GM18502 (cell line): ENCODE data around the gene VPS13D.
"Not testable (repeated sequence)": the region's sequence is repeated elsewhere in the genome, so short reads cannot be mapped to it uniquely, and the experiment has no call there.

Experiments
- ATAC-seq: cut with Tn5 transposase; IDR thresholded peaks from one replicate; pipeline ENCODE4 v1.9.1; 2021; ENCODE audit warnings: mild to moderate bottlenecking; ENCODE audit not compliant: unreplicated experiment, poor library complexity

VPS13D gene

DNA sequence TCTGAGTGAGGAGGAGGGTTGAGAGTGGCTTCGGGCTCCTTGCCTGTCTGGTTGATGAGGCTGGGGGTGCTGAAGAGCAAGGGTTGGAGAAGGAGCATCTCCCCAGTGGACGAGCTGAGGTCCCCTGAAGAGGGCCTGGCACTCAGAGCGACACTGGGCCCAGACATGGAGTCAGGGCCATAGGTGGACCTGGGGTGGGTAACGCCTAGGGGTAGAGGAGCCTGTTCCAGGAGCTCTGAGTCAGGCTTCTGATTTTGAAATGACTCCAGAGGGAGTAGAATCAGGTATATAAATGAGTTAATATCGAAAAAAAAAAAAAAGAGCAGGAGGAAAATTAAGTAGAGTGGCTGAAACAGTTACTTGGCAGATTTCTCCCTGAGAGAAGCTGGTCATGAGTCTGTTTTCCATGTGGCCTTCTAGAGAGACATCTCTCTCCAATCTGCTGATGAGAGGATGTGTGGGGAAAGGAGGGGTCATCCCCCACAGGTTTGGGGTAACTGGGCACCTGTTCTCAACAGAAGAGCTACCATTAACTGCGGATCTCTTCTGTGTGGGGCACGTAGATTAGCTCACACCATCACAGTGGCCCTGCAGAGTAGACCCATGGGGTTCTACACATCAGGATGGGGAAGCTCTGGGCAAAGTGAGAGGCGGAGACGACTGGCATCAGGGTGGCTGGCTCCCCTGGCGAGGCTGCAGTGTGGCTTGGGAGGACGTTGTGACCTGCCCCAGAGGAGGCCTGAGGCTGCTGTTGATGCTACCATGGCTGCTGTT lies 272.7 kb downstream of the VPS13D start:
- ATAC-seq: no peak

DNA sequence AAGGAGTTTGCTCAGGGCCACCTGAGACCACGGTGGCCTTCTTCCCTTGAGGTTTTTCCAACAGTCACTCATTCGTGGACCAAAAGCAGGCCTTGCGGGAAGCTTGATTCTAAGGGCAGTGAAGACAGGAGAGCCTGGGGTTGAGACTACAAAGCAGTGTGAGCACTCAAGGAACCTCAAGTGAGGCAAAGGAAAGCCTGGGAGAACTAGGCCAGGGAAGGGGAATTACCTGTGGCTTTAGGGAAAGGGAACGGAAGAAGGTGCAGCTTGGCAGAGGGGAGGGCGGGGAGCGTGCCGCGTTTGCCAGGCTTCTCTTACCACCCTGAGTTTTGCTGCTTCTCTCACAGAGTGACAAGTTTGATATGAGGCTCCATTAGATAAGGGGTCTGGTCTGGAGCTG lies 273.9 kb downstream of the VPS13D start:
- ATAC-seq: no peak

DNA sequence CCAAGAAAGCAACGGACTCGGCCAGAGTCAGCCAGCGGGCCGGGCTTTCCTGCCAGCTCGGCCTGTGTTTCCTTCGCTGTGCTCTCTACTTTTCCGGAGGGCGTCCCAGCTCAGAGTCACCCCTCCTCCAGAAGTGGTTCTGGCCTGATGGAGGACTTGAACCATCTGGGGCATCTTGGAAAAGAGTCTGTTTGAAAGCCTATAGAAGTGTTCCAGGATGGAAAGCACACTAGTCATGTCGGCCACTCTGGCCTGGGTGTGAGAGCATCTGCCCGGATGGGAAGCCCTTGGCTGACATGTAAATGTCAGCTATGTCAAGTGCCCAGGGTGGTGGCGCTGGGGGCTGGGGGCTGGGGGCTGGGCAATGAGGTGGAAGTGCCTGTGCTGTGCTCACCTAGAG lies 274.8 kb downstream of the VPS13D start:
- ATAC-seq: no peak

DNA sequence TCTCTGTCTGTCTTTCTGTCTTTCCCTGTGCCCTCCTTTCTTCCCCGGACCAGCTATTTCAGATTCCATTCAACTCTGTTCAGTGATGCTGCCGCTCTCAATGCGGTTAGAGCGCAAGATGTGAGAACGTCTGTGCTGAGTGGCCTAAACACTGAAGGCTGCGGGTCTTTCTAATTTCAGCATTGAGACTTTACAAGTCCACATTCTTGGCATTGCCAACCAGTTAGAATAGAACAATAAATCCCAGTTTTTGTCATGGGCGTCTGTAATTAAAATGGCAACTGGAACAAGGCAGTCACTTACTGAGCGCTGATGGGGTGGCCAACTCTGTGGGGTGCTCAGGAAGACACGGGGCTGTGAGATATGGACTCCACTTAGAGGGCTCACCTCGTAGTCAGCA lies 275.4 kb downstream of the VPS13D start:
- no peak for ATAC-seq

DNA sequence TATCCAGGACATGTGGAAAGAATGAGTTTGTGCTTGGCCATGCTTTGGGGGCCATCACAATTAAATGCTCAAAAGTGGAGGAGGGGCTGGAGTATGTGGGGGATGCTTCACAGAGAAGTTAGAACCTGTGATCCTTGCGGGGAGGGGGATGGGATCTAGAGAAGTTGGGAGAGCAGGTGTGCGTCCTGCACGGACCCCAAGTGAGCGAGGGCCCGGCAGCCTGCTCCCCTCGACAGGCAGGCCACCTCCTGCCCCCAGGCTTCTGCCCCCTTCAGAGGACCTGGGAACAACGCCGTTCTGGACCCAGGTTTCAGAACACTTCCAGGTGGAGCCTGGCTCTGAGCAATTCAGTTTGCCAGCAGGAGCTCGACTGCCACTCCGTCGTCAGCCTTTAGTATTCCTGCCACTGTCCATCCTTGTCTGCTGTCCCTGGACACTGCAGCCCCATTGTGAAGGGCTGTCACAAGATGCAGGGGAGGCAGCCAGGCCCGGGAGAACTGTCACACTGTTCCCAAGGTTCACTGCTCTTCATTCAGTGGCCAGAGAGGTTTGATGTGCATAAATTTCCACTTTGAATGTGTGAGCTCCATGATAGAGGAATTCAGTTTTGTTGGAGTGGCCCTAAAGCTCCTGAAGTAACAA lies 275.9 kb downstream of the VPS13D start:
- no peak for ATAC-seq

DNA sequence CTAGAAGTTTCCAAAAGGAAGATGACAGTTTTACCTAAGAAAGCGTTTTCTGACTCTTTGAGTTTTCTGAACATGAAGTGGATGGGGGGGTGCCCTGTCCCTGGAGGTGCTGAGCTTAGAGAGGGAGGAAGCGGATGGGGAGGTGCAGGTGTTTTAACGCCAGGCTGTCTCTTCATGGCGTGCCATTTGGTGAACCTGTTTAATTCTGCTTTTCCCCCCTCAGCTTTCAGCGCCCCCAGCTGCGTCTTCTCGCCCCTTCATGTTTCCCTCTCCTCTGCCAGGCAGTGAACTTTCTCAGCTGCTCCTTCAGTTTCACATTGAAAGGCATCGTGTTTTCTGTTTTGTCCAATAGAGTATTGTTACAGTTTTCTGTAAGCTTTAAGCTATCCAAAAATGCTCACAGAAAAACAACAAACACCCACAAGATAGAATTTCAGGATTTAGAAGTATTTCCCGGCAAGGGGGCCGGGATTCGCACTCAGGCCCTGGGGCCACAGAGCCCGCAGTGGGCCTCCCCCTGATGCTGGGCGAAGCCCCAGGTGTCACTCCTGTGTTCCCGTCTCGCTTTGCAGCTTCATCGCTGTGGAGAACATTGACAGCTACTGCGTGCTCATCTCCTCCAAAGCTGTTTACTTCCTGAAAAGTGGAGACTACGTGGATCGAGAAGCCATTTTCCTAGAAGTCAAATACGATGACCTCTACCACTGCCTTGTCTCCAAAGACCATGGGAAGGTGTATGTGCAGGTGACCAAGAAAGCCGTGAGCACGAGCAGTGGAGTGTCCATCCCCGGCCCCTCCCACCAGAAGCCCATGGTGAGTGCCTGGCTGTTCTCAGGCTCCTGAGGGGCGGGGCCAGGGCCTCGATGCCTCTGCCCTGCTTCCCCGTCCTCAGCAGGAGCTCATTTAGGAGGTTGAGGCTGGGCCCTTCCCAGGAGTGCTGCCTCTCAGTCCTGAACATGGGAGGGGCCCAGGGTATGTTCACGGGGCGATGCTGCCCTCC lies 276.8 kb downstream of the VPS13D start:
- no peak for ATAC-seq

DNA sequence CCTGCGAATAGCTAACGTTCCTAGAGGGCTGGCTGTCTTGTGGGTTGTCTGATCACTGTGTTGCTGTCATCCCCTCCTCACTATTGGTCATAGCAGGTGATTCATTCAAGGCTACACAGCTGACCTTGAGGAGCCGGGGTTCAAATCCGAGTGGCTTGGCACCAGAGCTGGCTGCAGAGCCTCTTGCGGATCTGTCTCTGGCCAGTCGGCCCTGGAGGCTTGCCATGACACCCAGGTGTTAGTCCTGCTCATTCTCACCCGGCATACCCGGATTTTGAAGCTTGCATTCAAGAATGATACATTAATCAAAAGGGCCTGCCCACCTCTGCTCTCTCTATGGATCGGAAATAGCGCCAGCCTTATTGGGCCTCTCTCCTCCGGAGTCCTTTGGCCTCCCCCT lies 277.8 kb downstream of the VPS13D start:
- ATAC-seq: no peak

DNA sequence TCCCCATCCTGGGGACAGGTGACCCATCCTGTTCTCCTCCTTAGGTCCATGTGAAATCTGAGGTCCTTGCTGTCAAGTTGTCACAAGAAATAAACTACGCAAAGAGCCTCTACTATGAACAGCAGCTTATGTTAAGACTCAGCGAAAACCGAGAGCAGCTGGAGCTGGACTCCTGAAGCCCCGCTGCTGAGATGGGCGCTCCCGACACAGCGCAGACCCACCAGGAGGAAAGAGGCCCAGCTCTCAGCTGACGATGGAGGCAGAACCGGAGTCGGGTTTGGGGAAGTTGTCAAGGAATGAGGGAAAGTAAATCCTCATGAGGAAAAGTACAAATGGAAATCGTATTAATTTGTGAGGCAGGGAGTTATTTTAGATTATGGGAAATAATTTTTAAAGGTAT lies 279.0 kb downstream of the VPS13D start:
- no peak for ATAC-seq

DNA sequence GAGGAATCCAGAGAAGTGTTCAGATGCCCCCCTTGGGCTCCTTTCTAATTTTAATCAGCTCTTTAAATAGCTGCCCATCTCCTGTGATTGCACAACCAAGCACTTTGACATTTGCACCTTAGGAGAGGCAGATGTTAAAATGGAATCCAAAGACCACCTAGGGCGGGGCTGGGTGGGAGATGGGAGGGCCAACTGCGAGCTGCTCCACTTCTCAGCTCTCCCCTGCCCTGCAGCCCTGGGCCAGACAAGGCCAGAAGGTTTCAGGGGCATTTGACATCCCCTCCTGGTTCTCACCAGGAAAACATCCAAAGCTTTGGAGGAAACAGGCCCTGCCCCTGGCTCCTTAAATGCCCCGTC lies 281.3 kb downstream of the VPS13D start:
- no peak for ATAC-seq

DNA sequence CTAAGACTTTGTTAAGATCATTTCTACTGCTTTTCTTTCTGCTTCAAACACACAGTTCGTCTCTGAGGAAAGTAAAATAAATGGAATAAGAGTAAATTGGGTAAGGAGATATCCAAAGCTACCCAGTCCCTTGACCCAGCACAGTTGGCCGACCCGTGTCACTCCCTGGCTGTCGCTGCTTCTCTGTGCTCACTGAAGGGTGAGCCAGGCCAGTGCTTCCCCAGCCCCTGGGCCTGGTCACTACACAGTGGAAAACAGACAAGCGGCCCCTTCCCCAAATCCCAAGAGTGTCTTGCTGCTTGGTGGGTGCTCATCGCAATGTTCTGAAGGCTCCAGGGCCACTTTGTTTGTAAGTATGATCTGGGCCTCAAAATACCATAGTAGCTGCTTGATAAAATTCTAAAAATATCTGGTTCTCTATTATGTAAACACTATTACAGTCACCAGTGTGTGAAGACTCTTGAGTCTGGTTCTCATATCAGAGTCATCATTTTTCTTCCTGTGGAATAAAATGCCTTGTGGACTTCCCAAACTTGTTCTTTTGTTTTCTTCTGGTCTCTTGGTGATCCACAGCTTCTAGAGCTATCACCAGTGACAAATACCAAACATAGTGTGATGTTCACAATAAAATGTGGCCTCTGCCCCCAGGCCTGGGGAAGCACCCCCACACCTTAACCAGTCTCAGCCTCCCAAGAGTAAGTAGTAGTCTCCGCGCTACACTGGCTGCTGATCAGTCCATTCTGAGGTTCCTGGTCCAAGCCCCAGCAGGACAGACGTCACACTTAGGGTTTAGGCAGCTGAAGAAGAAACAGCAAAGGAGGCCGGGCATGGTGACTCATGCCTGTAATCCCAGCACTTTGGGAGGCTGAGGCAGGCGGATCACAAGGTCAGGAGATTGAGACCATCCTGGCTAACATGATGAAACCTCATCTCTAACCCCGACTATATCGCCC lies 282.0 kb downstream of the VPS13D start:
- no peak for ATAC-seq

DNA sequence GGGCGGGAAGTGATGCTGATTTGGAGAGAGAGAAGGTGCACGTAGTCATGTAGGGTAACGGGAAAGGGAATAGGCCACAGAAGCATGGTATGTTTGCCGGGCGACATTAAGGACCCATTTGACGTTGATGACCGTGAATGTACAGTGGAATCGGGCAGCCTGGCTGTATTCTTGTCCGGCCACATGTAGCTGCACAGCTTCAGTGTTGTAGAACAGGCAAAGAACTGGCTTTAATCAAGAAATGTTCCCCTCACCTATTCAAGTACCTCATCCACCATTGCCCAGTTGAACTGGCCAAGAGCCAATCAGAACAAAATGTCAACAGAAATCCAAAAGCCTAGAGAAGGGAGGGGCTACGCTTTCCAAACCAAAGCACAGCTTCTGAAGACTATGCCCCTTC lies 283.4 kb downstream of the VPS13D start:
- no peak for ATAC-seq

DNA sequence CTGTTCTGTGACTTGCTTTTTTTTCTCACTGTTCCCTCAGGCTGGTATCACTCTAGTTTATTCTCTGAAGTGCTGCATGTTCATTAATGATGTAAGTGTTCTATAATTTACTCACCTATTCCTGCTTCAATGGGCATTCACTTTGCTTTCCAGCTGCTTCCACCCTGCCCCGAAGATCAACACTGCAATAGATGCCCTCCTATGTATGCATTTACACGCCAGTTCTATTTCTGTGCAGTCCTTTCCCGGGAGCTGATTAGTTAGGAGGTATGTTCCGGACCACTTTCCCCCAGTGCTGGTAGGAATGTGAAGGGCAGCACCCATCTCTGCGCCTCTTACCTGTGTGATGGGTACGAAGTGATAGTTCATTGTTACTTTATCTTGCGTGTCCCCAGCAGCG lies 284.8 kb downstream of the VPS13D start:
- ATAC-seq: no peak

DNA sequence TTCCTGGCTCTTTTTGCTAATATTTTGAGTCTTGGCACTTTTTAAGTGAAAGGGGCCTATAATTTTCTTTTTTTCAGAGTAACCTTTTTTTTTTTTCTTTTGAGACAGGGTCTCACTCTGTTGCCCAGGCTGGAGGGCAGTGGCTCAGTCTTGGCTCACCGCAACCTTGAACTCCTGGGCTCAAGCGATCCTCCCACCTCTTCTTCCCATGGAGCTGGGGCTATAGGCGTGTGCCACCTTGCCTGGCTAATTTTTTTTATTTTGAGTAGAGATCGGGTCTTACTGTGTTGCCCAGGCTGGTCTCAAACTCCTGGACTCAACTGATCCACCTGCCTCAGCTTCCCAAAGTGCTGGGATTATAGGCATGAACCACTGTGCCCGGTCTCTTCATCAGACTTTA lies 285.4 kb downstream of the VPS13D start:
- ATAC-seq: no peak

DNA sequence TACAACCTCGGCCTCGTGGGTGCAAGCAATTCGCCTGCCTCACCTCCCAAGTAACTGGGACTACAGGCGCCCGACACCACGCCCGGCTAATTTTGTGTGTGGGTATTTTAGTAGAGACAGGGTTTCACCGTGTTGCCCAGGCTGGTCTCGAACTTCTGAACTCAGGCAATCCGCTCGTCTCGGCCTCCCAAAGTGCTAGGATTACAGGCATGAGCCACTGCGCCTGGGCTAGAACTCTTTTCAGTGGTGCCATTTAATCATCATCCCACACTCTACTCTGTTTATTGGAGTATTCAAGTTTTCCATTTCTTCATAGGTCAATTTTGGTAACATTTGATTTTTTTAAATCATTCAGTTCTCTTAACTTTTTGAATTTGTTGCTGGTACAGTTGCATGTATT lies 286.9 kb downstream of the VPS13D start:
- ATAC-seq: no peak

DNA sequence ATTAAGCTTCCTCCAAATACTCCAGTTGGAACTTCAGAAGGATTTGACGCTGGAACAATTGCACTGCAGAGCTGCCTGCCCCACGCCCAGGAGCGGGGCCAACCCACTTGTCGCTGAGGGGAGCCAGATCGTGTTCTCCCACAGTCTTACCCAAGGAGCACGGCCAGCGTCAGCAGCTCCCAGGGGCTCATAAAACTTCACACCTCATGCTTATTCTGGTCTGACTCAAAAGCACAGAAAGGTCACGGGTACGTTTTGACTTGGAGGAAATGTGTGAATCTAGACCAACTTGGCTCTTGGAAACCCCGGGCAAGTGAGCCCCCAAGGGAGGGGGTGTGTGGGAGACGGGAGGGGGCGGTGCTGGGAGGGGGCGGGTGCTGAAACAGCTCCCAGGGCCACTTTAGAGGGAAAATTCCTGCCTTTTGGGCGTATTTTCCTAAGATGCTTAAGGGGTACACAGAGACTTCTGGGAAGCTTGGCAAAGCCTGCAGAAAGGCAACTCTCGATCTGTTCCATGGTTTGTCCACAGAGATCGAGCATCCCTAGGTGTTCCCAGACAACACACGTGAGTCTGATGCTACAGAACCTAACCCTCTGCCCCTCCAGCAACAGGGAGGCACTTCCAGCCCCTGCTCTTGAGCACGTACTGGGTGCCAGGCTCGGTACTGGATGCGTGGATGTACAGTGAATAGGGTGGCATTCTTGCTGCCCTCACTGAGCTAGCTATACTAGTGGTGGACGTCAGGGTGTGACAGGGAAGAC lies 289.3 kb downstream of the VPS13D start:
- no peak for ATAC-seq

DNA sequence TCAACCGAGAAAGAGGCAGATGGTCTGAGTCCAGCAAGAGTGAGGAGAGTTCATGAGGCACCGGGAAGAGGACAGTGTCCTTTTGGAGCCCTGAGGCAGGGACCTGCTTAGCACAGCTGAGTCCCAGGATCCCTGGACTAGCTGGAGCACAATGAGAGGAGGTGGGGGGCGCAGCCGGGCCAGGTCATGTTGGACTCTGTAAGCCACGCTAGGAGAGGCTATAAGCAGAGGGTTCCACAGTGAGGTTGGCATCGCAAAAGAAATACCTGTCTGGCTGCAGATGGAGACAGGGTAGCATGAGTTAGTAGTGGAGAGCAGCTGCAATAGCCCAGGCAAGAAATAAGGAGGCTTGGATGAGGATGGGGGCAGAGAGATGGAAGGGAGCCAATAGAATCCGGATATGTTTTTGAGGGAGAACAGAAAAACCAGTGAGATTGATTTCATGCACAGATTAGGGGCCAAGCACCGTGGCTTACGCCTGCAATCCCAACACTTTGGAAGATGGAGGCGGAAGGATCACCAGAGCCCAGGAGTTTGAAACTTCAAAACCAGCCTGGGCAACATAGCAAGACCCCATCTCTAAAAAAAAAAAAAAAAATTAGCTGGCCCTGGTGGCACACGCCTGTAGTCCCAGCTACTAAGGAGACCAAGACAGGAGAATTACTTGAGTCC lies 290.0 kb downstream of the VPS13D start:
- ATAC-seq: no peak

DNA sequence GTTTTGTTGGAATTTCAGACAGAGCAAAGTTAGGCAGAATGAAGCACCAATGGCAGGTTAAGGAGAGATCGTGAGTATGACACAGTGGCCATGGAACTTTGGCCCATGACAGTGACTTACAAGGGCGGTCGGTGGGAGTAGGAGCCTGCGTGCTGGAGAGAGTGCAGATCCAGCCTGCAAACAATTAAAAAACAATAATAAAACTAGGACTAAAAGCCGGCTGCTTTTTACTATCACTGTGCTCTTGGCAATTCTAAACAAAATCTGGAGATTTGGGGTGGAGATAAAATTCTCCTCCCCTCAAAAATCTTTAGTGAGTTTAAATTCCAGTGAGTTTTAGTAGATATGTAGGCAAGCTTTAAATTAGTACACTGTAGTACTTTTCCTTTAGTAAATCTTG lies 291.3 kb downstream of the VPS13D start:
- no peak for ATAC-seq

DNA sequence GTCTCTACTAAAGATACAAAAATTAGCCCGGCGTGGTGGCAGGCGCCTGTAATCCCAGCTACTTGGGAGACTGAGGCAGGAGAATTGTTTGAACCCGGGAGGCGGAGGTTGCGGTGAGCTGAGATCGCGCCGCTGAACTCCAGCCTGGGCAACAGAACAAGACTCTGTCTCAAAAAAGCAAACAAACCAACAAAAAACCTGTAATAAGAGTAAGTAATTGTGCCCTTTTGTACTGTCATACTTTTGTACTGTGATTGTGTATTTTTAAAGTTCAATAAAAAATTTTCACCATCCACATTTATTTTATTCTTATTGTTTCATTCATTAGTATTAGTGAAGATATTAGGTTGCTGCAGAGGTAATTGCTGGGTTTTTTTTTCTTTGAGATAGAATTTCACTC lies 292.9 kb downstream of the VPS13D start:
- ATAC-seq: not testable (repeated sequence)

DNA sequence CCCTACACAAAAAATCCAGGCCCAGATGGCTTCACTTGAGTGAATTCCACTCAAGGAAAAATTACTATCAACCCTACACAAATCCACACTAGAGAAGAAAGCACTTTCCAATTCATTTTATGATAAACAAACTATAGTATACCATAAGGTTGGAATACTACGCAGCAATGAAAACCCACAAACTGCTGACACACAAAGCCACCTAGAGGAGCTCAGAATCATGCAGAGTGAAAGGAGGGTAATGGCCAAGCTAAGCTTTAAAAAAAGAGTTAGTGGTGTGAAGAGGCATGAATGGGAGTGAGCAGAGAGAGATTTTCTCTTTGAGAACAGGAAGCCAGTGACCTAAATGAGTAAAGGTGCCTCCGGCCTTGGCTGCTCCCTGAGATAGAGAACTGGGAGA lies 294.4 kb downstream of the VPS13D start:
- ATAC-seq: no peak
